Left ventricle myocardium superior (tissue), 1 donor: ENCODE results near the gene COPS7B. TPM values are rescaled to one million over a fixed set of nuclear protein-coding genes. Genes with fewer than 3 reads are reported as not detected.

ENCODE experiments used
- ATAC-seq: fragments of 200-7000 bp; cut with Tn5 transposase; one replicate; pipeline ENCODE4 v1.9.1; 2020; ENCODE audit warnings: mild to moderate bottlenecking, moderate library complexity
- DNase-seq: peaks from one replicate; pipeline ENCODE4 v3.0.0-alpha.2; 2020
- intact Hi-C: fragments of 100-400 bp; cut with micrococcal nuclease; formaldehyde crosslinking; loops from one replicate; pipeline ENCODE4 v1.11.0; 2022
- total RNA-seq: library from RNA; stranded (reverse); fragmentation: NEBNext Ultra II Directional; extraction: Animal tissue kit (Norgen Biotek cat#: 25700); gene quantifications from one replicate; pipeline ENCODE4 v1.2.1, GENCODE V29; 2021
- donor health status: DM: no; HTN: yes; CAD: no; lungs with severe emphysema.

COPS7B gene
- total RNA-seq, 1 donor from 2014 or later, result 19.9 TPM

- intact Hi-C loops, result no loop called here
- DNase-seq, result no peak
- ATAC-seq, result peak; percentile 26
These were observed 4.2 kb upstream of the COPS7B start for GRCh38 chr2:231781798-231782726.

GRCh38 chr2:231785413-231785812, 832 bp upstream of the COPS7B start:
- intact Hi-C loops, result no loop called here
- no peak for DNase-seq
- no peak for ATAC-seq

- DNase-seq, result no peak
- no peak for ATAC-seq
- intact Hi-C loops, result no loop called here
These were observed 446 bp upstream of the COPS7B start for GRCh38 chr2:231785822-231786176.

- intact Hi-C loops, result no loop called here
- DNase-seq (no peak), ATAC-seq (no peak)
These were observed 660 bp downstream of the COPS7B start for GRCh38 chr2:231786917-231787292.

GRCh38 chr2:231791107-231791506, 4.9 kb downstream of the COPS7B start:
- intact Hi-C loops, result no loop called here
- ATAC-seq, result no peak
- no peak for DNase-seq

- ATAC-seq (no peak), DNase-seq (no peak)
- intact Hi-C loops, result no loop called here
These were observed 8.1 kb downstream of the COPS7B start for GRCh38 chr2:231794383-231794782.

GRCh38 chr2:231795525-231796327, 9.5 kb downstream of the COPS7B start:
- ATAC-seq (no peak), DNase-seq (no peak)
- intact Hi-C loops, result no loop called here

GRCh38 chr2:231800493-231801091, 14.3 kb downstream of the COPS7B start:
- DNase-seq, result peak; percentile 42
- peak; percentile 39 for ATAC-seq
- intact Hi-C loops, result no loop called here

- no peak for DNase-seq
- no peak for ATAC-seq
- intact Hi-C loops, result no loop called here
These were observed 17.4 kb downstream of the COPS7B start for GRCh38 chr2:231803501-231804138.

- DNase-seq, result no peak
- ATAC-seq, result no peak
- intact Hi-C loops, result no loop called here
These were observed 20.8 kb downstream of the COPS7B start for GRCh38 chr2:231807020-231807419.

- intact Hi-C loops, result no loop called here
- DNase-seq, result no peak
- peak; percentile 69 for ATAC-seq
These were observed 24.7 kb downstream of the COPS7B start for GRCh38 chr2:231810905-231811304.

GRCh38 chr2:231816327-231817026, 30.2 kb downstream of the COPS7B start:
- ATAC-seq, result no peak
- intact Hi-C loops, result no loop called here
- no peak for DNase-seq

GRCh38 chr2:231819447-231820042, 33.3 kb downstream of the COPS7B start:
- peak; percentile 55 for ATAC-seq
- intact Hi-C loops, result no loop called here
- no peak for DNase-seq

- intact Hi-C loops, result no loop called here
- ATAC-seq, result no peak
These were observed 34.6 kb downstream of the COPS7B start for GRCh38 chr2:231820786-231821303.

GRCh38 chr2:231821908-231822307, 35.7 kb downstream of the COPS7B start:
- intact Hi-C loops, result no loop called here
- ATAC-seq, result no peak
- DNase-seq, result no peak

More at GRCh38 chr2:231820786-231821303, 34.6 kb downstream of the COPS7B start:
- DNase-seq, result no peak

GRCh38 chr2:231853105-231853504, 66.9 kb downstream of the COPS7B start:
- DNase-seq, result no peak
- intact Hi-C loops, result no loop called here
- no peak for ATAC-seq

- intact Hi-C loops, result no loop called here
- ATAC-seq (no peak), DNase-seq (no peak)
These were observed 68.4 kb downstream of the COPS7B start for GRCh38 chr2:231854616-231855125.

- DNase-seq (no peak), ATAC-seq (no peak)
- intact Hi-C loops, result no loop called here
These were observed 70.7 kb downstream of the COPS7B start for GRCh38 chr2:231856959-231857358.
